Erythroblast (primary cell): Measurements from ENCODE around the gene GPC6.

ENCODE experiments used
- GATA1 ChIP-seq: IDR thresholded peaks from 2 replicates; pipeline ENCODE4 v1.6.1; 2011; ENCODE audit warnings: low read depth, mild to moderate bottlenecking, control low read depth, low read length, moderate library complexity
- POLR2A ChIP-seq: IDR thresholded peaks from 2 replicates; pipeline ENCODE4 v1.6.1; 2011; ENCODE audit warnings: mild to moderate bottlenecking, low read length

DNA sequence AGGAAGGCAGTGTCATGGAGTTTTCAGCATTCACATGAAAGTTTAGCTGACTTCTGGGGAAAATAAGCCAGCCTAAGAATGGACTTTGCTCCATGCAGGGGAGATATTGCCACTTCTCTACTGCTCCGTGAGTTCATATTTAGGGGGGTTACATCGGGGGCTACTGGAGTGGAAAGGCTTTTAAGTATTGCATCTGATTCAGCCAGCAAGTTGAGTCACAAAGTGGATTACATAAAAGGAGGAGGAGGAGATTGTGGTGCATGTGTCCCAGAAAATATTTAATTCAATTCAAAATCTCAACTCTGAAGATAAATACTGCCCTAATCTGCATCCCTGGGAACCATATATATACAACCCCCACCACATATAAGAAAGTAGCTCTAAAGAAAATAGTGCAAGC, 635.7 kb downstream of the GPC6 start:
- no peak for TF ChIP-seq POLR2A
- TF ChIP-seq GATA1: no peak
